ENCODE results near the gene OR6C6.

GRCh38 chr12:55250944-55251343 lies 45.4 kb downstream of the OR6C6 start:
- TF ChIP-seq EP300 (IDR thresholded peaks at IDR 0.05) (no peak), CTCF (IDR thresholded peaks at IDR 0.05) (no peak)

Measured in gastroesophageal sphincter (tissue), 3 donors.